K562 (cell line): ENCODE results near the gene ARHGAP26.

Experiments
- BHLHE40 ChIP-seq: IDR thresholded peaks from 2 replicates; pipeline ENCODE4 v1.6.1; 2011; ENCODE audit warnings: low read length, improper control_type of control experiment
- CAMTA2 ChIP-seq: fragments of 250-450 bp; sonication (Bioruptor Pico); conservative IDR thresholded peaks from 2 replicates; pipeline ENCODE4 v1.5.1; 2022
- CBX2 ChIP-seq: fragments of 200-600 bp; sonication (generic); IDR thresholded peaks from one replicate; pipeline ENCODE4 v1.6.1; 2012; ENCODE audit warnings: mild to moderate bottlenecking, low read length, inconsistent platforms; ENCODE audit not compliant: insufficient read depth, poor library complexity, severe bottlenecking
- CTCF ChIP-seq, 3 experiments: IDR thresholded peaks in 2 of 3; conservative IDR thresholded peaks in 1 of 3; 2 replicates each; pipeline ENCODE4 v1.5.1; 2011 to 2012; ENCODE audit warnings: low read length in 3 of 3, mild to moderate bottlenecking in 3 of 3, control low read depth in 2 of 3, improper control_type of control experiment in 1 of 3, inconsistent platforms in 1 of 3, low read depth in 1 of 3, mixed read lengths in 1 of 3, moderate library complexity in 1 of 3; ENCODE audit not compliant: insufficient read depth in 2 of 3
- MAZ ChIP-seq, 2 experiments: fragments of 450-650 bp in 1 of 2; sonication (generic) in 1 of 2; formaldehyde crosslinking; IDR thresholded peaks in 1 of 2; conservative IDR thresholded peaks in 1 of 2; 2 replicates each; pipeline versions ENCODE4 v1.4.0 to v1.5.0; 2020; ENCODE audit warnings: mild to moderate bottlenecking in 1 of 2, missing genetic modification reagents in 1 of 2
- POLR2AphosphoS2 ChIP-seq: IDR thresholded peaks from 2 replicates; pipeline ENCODE4 v1.6.1; 2012; ENCODE audit warnings: low read length, improper control_type of control experiment
- RBBP5 ChIP-seq: fragments of 200-600 bp; sonication (generic); IDR thresholded peaks from 2 replicates; pipeline ENCODE4 v1.6.1; 2012; ENCODE audit warnings: borderline replicate concordance, mild to moderate bottlenecking, low read length, control low read depth, inconsistent platforms; ENCODE audit not compliant: insufficient read depth, poor library complexity, severe bottlenecking
- REST ChIP-seq, 2 experiments: fragments of 450-650 bp; formaldehyde crosslinking in 1 of 2; IDR thresholded peaks; 2 replicates each; pipeline versions ENCODE4 v1.4.0 to v1.6.1; 2014 to 2020; ENCODE audit warnings: mild to moderate bottlenecking in 2 of 2, borderline replicate concordance in 1 of 2, low read depth in 1 of 2
- STAT6 ChIP-seq: sonication (generic); formaldehyde crosslinking; IDR thresholded peaks from 2 replicates; pipeline ENCODE4 v1.8.1; 2023; ENCODE audit warnings: mild to moderate bottlenecking, missing genetic modification reagents
- TEAD4 ChIP-seq, 2 experiments: sonication (generic) in 1 of 2; formaldehyde crosslinking in 1 of 2; IDR thresholded peaks; 2 replicates each; pipeline versions ENCODE4 v1.6.1 to v1.8.0; 2012 to 2022; ENCODE audit warnings: borderline replicate concordance in 1 of 2, inconsistent platforms in 1 of 2, low read length in 1 of 2, mild to moderate bottlenecking in 1 of 2, missing genetic modification reagents in 1 of 2
- USF2 ChIP-seq: sonication (generic); formaldehyde crosslinking; IDR thresholded peaks from 2 replicates; pipeline ENCODE4 v1.5.0; 2020; ENCODE audit warnings: missing genetic modification reagents
- ZKSCAN8 ChIP-seq: fragments of 200-800 bp; sonication (Bioruptor generic); IDR thresholded peaks from 2 replicates; pipeline ENCODE4 v1.6.1; 2016; ENCODE audit warnings: missing genetic modification characterization, missing compliant biosample characterization
- ZNF146 ChIP-seq: IDR thresholded peaks from one replicate; pipeline ENCODE4 v1.6.1; 2018; ENCODE audit warnings: missing compliant biosample characterization; ENCODE audit not compliant: unreplicated experiment
- ZNF639 ChIP-seq, 2 experiments: fragments of 200-800 bp in 1 of 2; sonication (Bioruptor generic) in 1 of 2; sonication (generic) in 1 of 2; formaldehyde crosslinking in 1 of 2; IDR thresholded peaks in 1 of 2; conservative IDR thresholded peaks in 1 of 2; 2 replicates each; pipeline versions ENCODE4 v1.5.0 to v1.6.1; 2016 to 2020; ENCODE audit warnings: missing compliant biosample characterization in 1 of 2, missing genetic modification characterization in 1 of 2, missing genetic modification reagents in 1 of 2

GRCh38 chr5:142748568-142749249 lies 21.5 kb upstream of the ARHGAP26 start:
- TF ChIP-seq CBX2 (no peak), ZNF146 (CRISPR knock-in tag) (no peak), CTCF (IDR thresholded peaks at IDR 0.05 in 2 of 3, conservative IDR thresholded peaks at IDR 0.05 in 1 of 3; ENCODE audit: insufficient read depth in 2 of 3, low read depth in 1 of 3, low read length in 3 of 3) (peak; percentile 66 to 81 (median 66)), USF2 (CRISPR knock-in tag) (no peak), ZKSCAN8 (CRISPR knock-in tag) (no peak), ZNF639 (CRISPR knock-in tag; conservative IDR thresholded peaks at IDR 0.05 in 1 of 2, IDR thresholded peaks at IDR 0.05 in 1 of 2) (no peak), TEAD4 (IDR thresholded peaks at IDR 0.05; ENCODE audit: low read length) (no peak), TEAD4 (CRISPR knock-in tag; IDR thresholded peaks at IDR 0.05; ENCODE audit: borderline replicate concordance) (no peak), POLR2AphosphoS2 (no peak), REST (IDR thresholded peaks at IDR 0.05; ENCODE audit: borderline replicate concordance) (peak; percentile 77), REST (CRISPR knock-in tag; IDR thresholded peaks at IDR 0.05; ENCODE audit: low read depth) (no peak), RBBP5 (no peak), CAMTA2 (CRISPR knock-in tag) (no peak), MAZ (CRISPR knock-in tag; conservative IDR thresholded peaks at IDR 0.05 in 1 of 2, IDR thresholded peaks at IDR 0.05 in 1 of 2) (no peak), STAT6 (no peak), BHLHE40 (no peak)
